ENCODE results near the gene PSORS1C1.
A peak's percentile ranks its signal among the peaks of the same experiment; 100 is the strongest.
"Not testable (repeated sequence)": the region's sequence is repeated elsewhere in the genome, so short reads cannot be mapped to it uniquely, and the experiment has no call there.

Gene PSORS1C1

GRCh38 chr6:31157513-31158139, 43.0 kb downstream of the PSORS1C1 start, which contains the start of gene CCHCR1:
CCHCR1 (minus strand) TSS chr6:31157802; CDS start chr6:31157600, 202 bp downstream.
- Histone ChIP-seq H3K36me3 (ENCODE audit: control insufficient read depth, insufficient read depth, low read length) (no peaks in the 10 kb centered on the region), H3K4me3 (ENCODE audit: low read length) (peak within 1 kb of the TSS; percentile 61), H3K4me1 (ENCODE audit: control insufficient read depth, insufficient read depth, low read length) (peaks cover 22% of the 10 kb centered on the region), H3K27me3 (ENCODE audit: control insufficient read depth, insufficient read depth, low read length) (no peaks in the 10 kb centered on the region), H3K9me3 (ENCODE audit: control insufficient read depth, low read length) (no peaks in the 10 kb centered on the region), H3K9ac (ENCODE audit: low read length) (peak within 1 kb of the TSS; percentile 89)

GRCh38 chr6:31158140-31158862, 43.7 kb downstream of the PSORS1C1 start, which contains the start of gene TCF19:
TCF19 (plus strand) TSS chr6:31158589; CDS start chr6:31159470, 881 bp downstream.
- peak within 1 kb of the TSS; percentile 89 for H3K9ac ChIP-seq (ENCODE audit: low read length)
- peak within 1 kb of the TSS; percentile 61 for H3K4me3 ChIP-seq (ENCODE audit: low read length)
- H3K9me3 ChIP-seq (ENCODE audit: control insufficient read depth, low read length), result no peaks in the 10 kb centered on the region
- no peaks in the 10 kb centered on the region for H3K36me3 ChIP-seq (ENCODE audit: control insufficient read depth, insufficient read depth, low read length)
- H3K4me1 ChIP-seq (ENCODE audit: control insufficient read depth, insufficient read depth, low read length), result peaks cover 22% of the 10 kb centered on the region
- H3K27me3 ChIP-seq (ENCODE audit: control insufficient read depth, insufficient read depth, low read length), result no peaks in the 10 kb centered on the region

GRCh38 chr6:31158863-31159855, 44.6 kb downstream of the PSORS1C1 start:
- Histone ChIP-seq H3K9ac (ENCODE audit: low read length) (peak overlapping the region; percentile 89), H3K4me3 (ENCODE audit: low read length) (peak overlapping the region; percentile 61), H3K4me1 (ENCODE audit: control insufficient read depth, insufficient read depth, low read length) (peaks cover 22% of the 10 kb centered on the region), H3K36me3 (ENCODE audit: control insufficient read depth, insufficient read depth, low read length) (no peaks in the 10 kb centered on the region), H3K27me3 (ENCODE audit: control insufficient read depth, insufficient read depth, low read length) (no peaks in the 10 kb centered on the region), H3K9me3 (ENCODE audit: control insufficient read depth, low read length) (no peaks in the 10 kb centered on the region)

- Histone ChIP-seq H3K9me3 (ENCODE audit: control insufficient read depth, low read length) (no peaks in the 10 kb centered on the region), H3K4me1 (ENCODE audit: control insufficient read depth, insufficient read depth, low read length) (peaks cover 22% of the 10 kb centered on the region), H3K9ac (ENCODE audit: low read length) (no peak overlapping the region), H3K36me3 (ENCODE audit: control insufficient read depth, insufficient read depth, low read length) (no peaks in the 10 kb centered on the region), H3K27me3 (ENCODE audit: control insufficient read depth, insufficient read depth, low read length) (no peaks in the 10 kb centered on the region), H3K4me3 (ENCODE audit: low read length) (no peak overlapping the region)
These were observed 46.9 kb downstream of the PSORS1C1 start for GRCh38 chr6:31161216-31162126.

GRCh38 chr6:31162463-31163165, 48.0 kb downstream of the PSORS1C1 start:
- no peak overlapping the region for H3K9ac ChIP-seq (ENCODE audit: low read length)
- no peaks in the 10 kb centered on the region for H3K36me3 ChIP-seq (ENCODE audit: control insufficient read depth, insufficient read depth, low read length)
- no peak overlapping the region for H3K4me3 ChIP-seq (ENCODE audit: low read length)
- H3K27me3 ChIP-seq (ENCODE audit: control insufficient read depth, insufficient read depth, low read length), result no peaks in the 10 kb centered on the region
- H3K4me1 ChIP-seq (ENCODE audit: control insufficient read depth, insufficient read depth, low read length), result peaks cover 12% of the 10 kb centered on the region
- no peaks in the 10 kb centered on the region for H3K9me3 ChIP-seq (ENCODE audit: control insufficient read depth, low read length)

- no peaks in the 10 kb centered on the region for H3K27me3 ChIP-seq (ENCODE audit: control insufficient read depth, insufficient read depth, low read length)
- H3K9me3 ChIP-seq (ENCODE audit: control insufficient read depth, low read length), result no peaks in the 10 kb centered on the region
- no peaks in the 10 kb centered on the region for H3K36me3 ChIP-seq (ENCODE audit: control insufficient read depth, insufficient read depth, low read length)
- H3K4me1 ChIP-seq (ENCODE audit: control insufficient read depth, insufficient read depth, low read length), result peaks cover 8% of the 10 kb centered on the region
- no peak overlapping the region for H3K4me3 ChIP-seq (ENCODE audit: low read length)
- H3K9ac ChIP-seq (ENCODE audit: low read length), result no peak overlapping the region
These were observed 49.3 kb downstream of the PSORS1C1 start for GRCh38 chr6:31163922-31164321.

- not testable (repeated sequence) for H3K4me3 ChIP-seq (ENCODE audit: low read length); H3K9ac ChIP-seq (ENCODE audit: low read length); H3K27me3 ChIP-seq (ENCODE audit: control insufficient read depth, insufficient read depth, low read length)
These were observed 50.0 kb downstream of the PSORS1C1 start for GRCh38 chr6:31164475-31165063.

GRCh38 chr6:31165064-31165832, 50.6 kb downstream of the PSORS1C1 start:
- not testable (repeated sequence) for H3K9me3 ChIP-seq (ENCODE audit: control insufficient read depth, low read length); H3K4me3 ChIP-seq (ENCODE audit: low read length); H3K27me3 ChIP-seq (ENCODE audit: control insufficient read depth, insufficient read depth, low read length); H3K36me3 ChIP-seq (ENCODE audit: control insufficient read depth, insufficient read depth, low read length); H3K9ac ChIP-seq (ENCODE audit: low read length)
- peaks cover 12% of the 10 kb centered on the region for H3K4me1 ChIP-seq (ENCODE audit: control insufficient read depth, insufficient read depth, low read length)

More at GRCh38 chr6:31164475-31165063, 50.0 kb downstream of the PSORS1C1 start:
- H3K9me3 ChIP-seq (ENCODE audit: control insufficient read depth, low read length); H3K36me3 ChIP-seq (ENCODE audit: control insufficient read depth, insufficient read depth, low read length); H3K4me1 ChIP-seq (ENCODE audit: control insufficient read depth, insufficient read depth, low read length): not testable (repeated sequence)

- H3K4me3 ChIP-seq (ENCODE audit: low read length), result no peak overlapping the region
- peaks cover 15% of the 10 kb centered on the region for H3K4me1 ChIP-seq (ENCODE audit: control insufficient read depth, insufficient read depth, low read length)
- H3K36me3 ChIP-seq (ENCODE audit: control insufficient read depth, insufficient read depth, low read length), result no peaks in the 10 kb centered on the region
These were observed 51.4 kb downstream of the PSORS1C1 start for GRCh38 chr6:31165986-31166385.

GRCh38 chr6:31168606-31169005, 54.0 kb downstream of the PSORS1C1 start:
- Histone ChIP-seq H3K36me3 (ENCODE audit: control insufficient read depth, insufficient read depth, low read length) (no peaks in the 10 kb centered on the region), H3K27me3 (ENCODE audit: control insufficient read depth, insufficient read depth, low read length) (no peaks in the 10 kb centered on the region), H3K4me3 (ENCODE audit: low read length) (no peak overlapping the region), H3K4me1 (ENCODE audit: control insufficient read depth, insufficient read depth, low read length) (peaks cover 19% of the 10 kb centered on the region), H3K9ac (ENCODE audit: low read length) (no peak overlapping the region), H3K9me3 (ENCODE audit: control insufficient read depth, low read length) (no peaks in the 10 kb centered on the region)

More at GRCh38 chr6:31165986-31166385, 51.4 kb downstream of the PSORS1C1 start:
- Histone ChIP-seq H3K9me3 (ENCODE audit: control insufficient read depth, low read length) (no peaks in the 10 kb centered on the region), H3K27me3 (ENCODE audit: control insufficient read depth, insufficient read depth, low read length) (no peaks in the 10 kb centered on the region), H3K9ac (ENCODE audit: low read length) (no peak overlapping the region)
